Amygdala (tissue), 56 donors: Measurements from ENCODE around the gene CD53.
"Not testable (repeated sequence)": the region's sequence is repeated elsewhere in the genome, so short reads cannot be mapped to it uniquely, and the experiment has no call there.

Experiments used
- DNase-seq, 56 donors: peaks; one replicate each; lab custom pipeline; 2025; lab: John Stamatoyannopoulos, UW

CD53 gene

GRCh38 chr1:110914676-110915075 is 41.7 kb downstream of the CD53 start:
- no peak for DNase-seq

- DNase-seq, result no peak
These were observed 42.9 kb downstream of the CD53 start for GRCh38 chr1:110915804-110916203.

GRCh38 chr1:110916274-110916668 is 43.3 kb downstream of the CD53 start:
- no peak for DNase-seq

GRCh38 chr1:110916669-110917306 is 43.8 kb downstream of the CD53 start:
- DNase-seq, result no peak

- DNase-seq, result no peak
These were observed 45.1 kb downstream of the CD53 start for GRCh38 chr1:110918016-110918415.

GRCh38 chr1:110921953-110922352 is 49.0 kb downstream of the CD53 start:
- no peak for DNase-seq

- DNase-seq, result no peak
These were observed 54.6 kb downstream of the CD53 start for GRCh38 chr1:110927484-110928075.

- no peak for DNase-seq
These were observed 55.2 kb downstream of the CD53 start for GRCh38 chr1:110928191-110928590.

GRCh38 chr1:110928904-110929303 is 56.0 kb downstream of the CD53 start:
- no peak for DNase-seq

GRCh38 chr1:110931097-110931496 is 58.1 kb downstream of the CD53 start:
- DNase-seq, result not testable (repeated sequence)

GRCh38 chr1:110936567-110936966 is 63.6 kb downstream of the CD53 start:
- no peak for DNase-seq

- DNase-seq, result no peak
These were observed 71.9 kb downstream of the CD53 start for GRCh38 chr1:110944806-110945205.

- no peak for DNase-seq
These were observed 72.7 kb downstream of the CD53 start for GRCh38 chr1:110945626-110946025.

- no peak for DNase-seq
These were observed 75.3 kb downstream of the CD53 start for GRCh38 chr1:110948038-110948810.
